Pons (tissue), 1 donor: ENCODE results near the gene GPR137C.

Experiments used
- DNase-seq: peaks from one replicate; pipeline ENCODE4 v3.0.0-alpha.2; 2016; ENCODE audit warnings: low spot score

GPR137C gene

DNA sequence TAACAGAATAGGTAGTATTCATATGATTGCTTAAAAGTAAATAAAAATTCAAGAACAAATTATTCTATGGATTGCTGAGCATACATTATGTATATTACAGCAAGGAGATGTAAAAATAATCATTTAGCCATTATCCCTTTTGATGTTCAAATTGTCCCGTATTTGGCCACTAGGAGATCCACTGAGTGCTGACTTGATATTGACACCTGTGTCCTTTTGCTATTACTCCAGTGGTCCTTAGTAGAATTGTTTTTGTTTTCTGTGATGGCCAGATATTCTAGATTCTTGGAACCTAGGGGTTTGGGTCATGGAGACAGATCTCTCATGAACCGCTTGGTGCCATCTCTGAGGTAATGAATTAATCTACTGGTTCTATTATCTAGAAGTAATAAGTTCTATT, 126.0 kb downstream of the GPR137C start:
- no peak for DNase-seq

DNA sequence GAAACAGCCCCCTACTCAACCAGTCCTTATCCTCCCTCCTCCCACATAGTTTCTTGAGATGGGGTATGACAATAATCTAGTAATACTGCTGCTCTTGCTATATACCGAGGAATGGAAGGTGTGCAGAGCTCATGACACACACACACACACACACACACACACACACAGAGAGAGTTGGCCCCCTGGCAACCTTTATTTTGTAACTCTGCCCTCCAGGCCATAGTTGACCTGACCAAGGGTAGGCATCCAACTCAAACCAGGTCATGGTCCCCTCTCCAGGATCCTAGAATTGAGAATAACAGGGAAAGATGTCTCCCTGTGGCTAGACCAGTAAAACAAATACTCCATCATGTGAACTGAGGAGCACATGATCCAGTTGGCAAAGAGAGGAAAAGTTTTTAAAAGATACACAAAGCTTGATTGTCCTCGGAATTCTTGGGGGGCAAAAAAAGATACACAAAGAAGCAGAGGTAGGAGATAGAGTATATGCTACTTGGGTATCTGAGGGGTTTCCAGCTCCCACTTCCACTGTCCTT, 131.4 kb downstream of the GPR137C start:
- DNase-seq, result no peak

DNA sequence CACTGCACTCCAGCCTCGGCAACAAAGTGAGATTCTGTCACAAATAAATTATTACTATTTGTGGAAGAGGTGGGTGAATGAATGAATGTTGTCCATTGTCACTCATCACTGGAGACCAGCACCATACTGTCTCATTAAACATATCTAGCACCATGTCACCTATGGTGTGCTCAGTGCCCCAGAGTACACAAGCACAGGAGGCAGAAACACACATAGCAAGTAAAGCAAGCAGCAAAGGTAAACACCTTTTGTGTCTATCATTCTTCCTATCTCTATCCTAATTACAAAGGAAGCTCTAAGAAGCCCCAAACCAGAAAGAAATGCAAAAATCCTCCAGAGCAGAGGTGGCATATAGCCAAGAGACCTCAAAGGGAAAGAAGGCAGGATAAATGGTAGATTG, 133.5 kb downstream of the GPR137C start:
- no peak for DNase-seq
